HG03442 (cell line): ENCODE measurements around the gene ABCA13.

Source experiments
- ATAC-seq: cut with Tn5 transposase; IDR thresholded peaks from one replicate; pipeline ENCODE4 v1.9.1; 2021; ENCODE audit warnings: mild to moderate bottlenecking, moderate library complexity; ENCODE audit not compliant: unreplicated experiment

ABCA13 gene

DNA sequence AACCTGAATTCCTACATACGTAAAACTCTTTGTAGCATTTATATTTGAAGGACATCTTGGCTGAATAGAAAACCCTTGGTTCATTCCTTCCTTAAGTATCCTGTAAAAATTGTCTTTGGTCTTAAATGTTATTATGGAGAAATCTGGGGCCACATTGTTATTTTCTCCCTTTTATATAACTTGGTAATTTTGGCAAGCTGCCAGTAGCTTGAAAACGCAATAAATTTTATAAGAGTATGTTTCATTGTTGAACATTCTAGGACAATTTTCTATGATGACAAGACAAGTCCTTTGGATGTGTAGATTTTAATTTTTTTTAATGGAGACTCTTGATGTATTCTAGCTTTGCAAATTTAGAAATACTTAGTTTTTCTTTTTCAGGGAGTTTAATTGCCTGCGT lies 191.9 kb downstream of the ABCA13 start:
- no peak for ATAC-seq

DNA sequence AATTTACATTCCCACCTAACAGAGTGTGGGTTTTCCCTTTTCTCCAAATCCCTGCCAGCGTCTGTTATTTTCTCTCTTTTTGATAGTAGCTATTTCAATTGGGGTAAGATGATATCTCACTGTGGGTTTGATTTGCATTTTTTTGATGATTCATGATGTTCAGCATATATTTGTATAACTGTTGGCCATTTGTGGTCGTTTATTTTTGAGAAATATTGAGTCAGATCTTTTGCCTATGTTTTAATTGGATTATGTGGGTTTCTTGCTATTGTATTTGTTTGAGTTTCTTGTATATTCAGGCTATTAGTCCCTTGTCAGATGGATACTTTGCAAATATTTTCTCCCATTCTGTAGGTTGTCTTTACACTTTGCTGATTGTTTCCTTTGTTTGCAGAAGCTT lies 193.8 kb downstream of the ABCA13 start:
- no peak for ATAC-seq

DNA sequence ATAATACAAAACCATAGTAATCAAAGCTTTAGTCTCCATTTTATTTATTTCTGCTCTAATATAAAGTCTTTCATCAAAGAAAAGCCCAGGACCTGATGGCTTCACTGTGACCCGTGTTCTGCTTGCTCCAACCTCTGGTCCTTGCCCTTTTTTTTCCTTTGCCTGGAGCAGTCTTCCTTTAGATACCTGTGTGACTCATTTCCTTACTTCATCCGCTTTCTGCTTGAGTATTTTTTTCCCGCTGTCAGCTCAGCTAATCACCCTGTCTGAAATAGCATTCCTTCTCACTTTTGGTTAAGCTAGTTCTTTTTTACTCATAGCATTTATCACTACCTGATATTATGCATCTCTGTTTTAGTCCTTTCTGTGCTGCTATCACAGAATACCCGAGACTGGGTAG lies 194.8 kb downstream of the ABCA13 start:
- no peak for ATAC-seq

DNA sequence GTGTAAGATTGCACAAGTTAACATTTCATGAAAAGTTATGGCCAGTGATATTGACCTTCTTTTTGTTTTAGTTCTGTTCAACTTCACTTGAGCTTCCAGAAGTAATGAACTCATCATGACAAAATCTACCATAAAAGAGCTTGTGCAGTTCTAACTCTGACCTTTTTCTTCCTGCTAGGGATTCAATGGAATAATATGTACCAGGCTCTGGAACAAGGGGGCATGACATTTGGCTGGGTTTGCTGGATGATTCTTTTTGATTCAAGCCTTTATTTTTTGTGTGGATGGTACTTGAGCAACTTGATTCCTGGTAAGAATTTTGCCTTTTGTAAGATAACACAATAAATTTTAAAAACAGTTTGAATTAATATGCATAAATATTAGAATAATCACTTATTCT lies 205.0 kb downstream of the ABCA13 start:
- no peak for ATAC-seq

DNA sequence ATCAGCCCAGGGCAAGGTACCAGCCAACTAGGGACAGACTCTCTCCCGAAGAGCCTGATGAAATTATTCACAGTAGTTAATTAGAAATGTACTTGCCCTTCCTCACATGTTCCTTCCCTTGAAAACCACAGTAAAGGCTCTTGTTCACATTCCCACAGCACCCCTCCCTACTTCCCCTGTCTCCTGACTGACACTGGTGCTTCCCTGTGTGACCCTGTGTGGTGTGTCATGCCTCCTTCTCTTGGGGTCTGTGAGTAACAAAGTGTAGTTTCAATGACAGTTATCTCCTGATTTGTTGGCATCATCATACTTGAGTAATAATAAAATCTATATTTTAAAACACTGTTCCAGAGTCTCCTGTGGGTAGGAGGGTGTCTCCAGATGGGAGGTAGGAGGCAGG lies 209.7 kb downstream of the ABCA13 start:
- ATAC-seq: no peak

DNA sequence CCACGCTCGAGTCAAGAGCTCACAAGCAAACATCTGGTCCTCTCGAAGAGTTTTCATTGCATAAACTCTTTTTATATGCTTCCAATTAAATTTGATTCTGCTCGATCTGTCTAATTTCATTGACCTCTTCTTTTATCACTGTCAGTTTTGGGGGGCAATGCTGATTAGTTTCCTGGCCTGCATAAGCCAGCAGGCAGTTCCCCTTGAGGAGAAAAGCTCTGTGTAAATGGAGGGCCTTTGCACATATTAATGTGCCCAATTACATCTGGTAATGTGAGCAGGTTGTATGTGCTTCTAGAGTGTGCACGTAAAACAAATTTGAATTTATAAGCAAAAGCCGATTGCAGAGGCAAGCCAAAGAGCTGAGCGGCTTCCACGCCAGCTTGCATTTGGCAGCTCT lies 210.3 kb downstream of the ABCA13 start:
- no peak for ATAC-seq

DNA sequence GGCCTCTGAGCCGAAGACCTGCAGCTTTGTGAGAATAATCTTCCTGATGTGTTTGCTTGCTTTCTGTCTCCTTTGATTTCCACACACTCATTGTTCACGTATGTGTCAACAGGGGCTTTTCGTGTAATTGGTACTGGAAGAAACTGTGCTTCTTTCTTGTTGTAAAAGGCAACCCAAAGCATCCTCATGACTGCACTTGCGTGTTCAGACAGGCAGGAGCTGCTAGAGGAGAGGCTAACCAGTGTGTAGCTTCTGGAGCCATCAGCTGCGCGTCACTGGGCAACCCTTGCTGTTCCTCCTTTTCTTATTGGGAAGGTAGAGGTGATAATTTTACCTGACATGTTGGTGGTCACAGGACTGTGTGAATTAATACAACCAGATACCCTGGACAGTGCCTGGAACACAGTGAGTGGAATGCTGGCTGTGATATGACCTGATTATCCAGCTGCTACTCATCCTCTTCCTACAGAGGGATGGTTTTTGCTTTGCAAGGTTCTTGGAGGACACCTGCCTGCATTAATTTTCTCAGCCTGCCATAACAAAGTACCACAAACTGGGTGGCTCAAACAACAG lies 213.0 kb downstream of the ABCA13 start:
- ATAC-seq: no peak

DNA sequence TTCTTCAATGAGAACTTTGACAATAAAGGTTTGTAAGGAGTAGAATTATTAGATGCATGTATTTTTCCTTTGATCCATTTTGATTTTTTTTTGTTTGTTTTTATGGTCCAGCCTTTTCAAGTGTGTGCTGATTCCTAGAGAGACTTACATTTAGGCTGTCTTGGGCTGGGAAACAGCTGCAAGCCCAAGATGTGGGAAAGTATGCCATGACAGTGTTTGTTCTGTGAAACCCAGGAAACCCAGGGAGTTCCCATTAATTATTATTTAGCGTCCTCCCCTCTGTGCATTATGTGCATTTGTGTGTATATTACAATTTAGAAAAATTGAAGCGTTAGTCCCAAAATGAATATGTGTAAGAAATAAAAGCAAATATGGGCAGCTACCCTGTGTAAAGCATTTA lies 216.7 kb downstream of the ABCA13 start:
- no peak for ATAC-seq

DNA sequence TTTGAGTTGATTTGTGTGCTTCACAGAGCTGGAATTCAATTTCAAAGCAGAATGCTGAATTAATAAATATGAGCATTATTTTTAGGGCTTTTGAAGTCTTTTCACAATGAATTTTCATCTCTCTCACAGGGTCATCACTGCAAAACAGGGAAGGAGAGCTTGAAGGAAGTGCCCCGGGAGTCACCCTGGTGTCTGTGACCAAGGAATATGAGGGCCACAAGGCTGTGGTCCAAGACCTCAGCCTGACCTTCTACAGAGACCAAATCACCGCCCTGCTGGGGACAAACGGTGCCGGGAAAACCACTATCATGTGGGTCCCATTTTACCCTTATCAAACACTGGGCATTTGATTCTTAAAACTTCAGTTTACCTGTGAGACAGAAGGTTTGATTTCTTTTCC lies 217.7 kb downstream of the ABCA13 start:
- no peak for ATAC-seq

DNA sequence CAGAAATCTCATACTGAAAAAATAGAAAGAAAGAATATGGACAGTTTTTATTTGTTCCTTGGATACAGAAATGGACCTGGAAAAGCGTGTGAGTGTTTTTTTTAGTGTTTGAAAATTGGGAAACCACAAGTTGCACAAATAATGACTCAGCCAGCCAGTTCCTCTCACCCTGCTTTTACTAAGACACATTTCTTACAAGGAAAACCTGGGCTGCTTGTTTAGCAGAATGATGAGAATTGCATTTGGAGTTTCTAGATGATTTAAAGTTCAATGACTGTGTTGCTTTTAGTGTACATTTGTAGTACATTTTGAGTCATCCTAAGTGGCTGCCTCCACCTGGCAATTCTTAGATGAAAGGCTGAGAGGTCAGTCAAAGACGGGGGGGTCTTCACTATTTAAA lies 218.7 kb downstream of the ABCA13 start:
- peak; percentile 60 for ATAC-seq

DNA sequence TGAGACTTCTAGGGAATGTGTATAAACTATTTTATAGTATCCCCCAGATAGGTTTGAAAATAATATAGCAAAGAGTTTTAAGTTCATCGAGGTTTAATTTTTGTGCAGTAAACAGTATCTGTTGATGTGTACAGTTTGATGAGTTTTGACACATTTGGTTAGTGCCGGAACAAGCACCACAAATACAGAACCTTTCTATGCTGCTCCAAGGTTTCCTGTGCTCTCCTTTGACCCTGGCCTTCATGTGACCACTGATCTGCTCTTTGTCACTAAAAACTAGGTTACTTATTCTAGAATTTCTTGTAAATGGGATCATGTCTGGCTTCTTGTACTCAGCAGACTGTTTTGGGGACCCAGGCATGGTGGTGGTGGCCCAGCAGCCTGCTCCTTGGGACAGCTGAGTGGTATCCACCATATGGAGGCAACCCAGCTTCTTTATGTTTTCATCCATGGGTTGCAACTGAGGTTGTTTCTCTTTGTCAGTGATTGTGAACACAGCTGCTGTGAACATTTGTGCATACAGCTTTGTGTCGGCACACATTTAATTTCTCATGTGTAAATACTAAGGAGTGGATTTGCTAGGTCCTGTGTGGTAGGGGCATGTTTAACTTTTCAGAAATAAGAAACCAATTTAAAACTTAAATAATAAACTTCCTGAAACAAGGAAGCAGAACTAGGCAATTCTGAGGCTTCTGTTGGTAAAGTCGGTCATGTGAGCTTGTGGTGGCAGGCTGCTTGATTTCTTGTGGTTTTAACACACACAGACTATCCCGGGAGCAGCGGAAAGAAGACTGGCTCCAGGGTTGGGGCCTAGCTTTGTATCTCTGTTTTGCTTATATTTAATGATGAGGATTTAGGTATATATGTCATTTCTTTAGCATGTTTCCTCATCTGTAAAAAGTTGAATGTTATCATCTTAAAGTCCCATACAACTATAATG lies 219.4 kb downstream of the ABCA13 start:
- peak; percentile 9 for ATAC-seq

DNA sequence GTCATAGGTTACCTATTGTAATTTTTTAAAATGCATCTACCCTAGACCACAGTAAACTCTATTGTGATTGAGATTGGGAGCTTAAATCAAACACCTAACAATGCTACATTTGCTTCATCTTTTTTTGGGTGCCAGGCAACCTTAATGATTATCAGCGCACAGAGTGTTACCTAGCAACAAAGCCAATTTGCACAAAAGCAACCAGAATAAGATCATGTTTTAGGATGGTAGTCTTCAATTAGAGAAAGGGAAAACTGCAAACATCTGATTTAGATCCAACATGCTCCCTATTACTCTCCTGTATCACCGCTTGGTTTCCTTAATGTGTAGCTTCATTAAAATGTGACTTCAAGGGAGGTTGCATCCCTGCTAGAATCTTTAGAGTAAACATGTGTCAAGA lies 226.9 kb downstream of the ABCA13 start:
- no peak for ATAC-seq

DNA sequence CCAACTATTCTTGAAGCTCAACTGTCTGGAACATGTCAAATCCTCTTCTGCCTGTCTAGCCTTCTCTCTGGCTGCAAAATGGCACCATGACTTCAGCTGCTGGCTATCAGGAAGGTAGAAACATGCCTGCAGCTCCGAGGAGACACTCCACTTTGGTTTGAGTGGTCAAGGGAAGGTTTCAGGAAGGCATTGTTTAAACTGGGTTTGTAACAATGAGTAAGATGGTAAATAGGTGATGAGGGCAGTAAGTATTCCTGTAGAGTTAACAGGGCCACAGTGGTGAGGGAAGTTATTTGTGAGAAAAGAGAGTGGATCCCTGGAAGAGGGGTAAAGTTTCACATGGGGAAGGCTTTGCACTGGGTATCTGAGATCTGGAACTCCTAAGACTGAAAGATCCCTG lies 231.5 kb downstream of the ABCA13 start:
- ATAC-seq: no peak

DNA sequence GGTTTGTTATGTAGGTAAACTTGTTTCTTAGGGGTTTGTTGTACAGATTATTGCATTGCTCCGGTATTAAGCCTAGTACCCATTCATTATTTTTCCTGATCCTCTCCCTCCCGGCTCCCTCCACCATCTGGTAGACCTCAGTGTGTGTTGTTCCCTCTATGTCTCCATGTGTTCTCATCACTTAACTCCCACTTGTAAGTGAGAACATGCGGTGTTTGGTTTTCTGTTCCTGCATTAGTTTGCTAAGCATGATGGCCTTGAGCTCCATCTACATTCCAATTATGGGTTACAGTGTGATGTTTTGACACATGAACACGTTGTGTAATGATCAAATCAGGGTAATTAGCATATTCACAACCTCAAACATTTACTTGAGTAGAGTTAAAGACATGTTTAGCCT lies 237.5 kb downstream of the ABCA13 start:
- ATAC-seq: no peak

DNA sequence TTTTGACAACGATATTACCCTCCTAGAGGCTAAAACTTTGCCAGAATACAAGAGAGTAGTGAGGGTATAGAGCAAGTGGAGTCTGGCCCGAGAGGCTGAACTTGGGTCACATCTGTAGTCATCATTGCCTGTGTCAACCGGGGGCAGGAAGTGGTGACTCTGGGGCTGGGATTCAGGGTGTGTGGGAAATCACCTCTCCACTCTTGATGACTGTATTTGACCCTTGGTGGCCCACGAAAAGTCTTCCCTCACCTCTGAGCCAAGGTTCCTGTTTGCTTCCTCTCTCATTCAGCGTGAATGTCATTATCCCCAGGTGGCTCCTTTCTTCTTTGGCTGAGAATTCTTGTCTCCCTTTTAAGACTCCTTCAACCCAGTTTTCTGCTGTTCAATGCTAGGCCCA lies 240.4 kb downstream of the ABCA13 start:
- ATAC-seq: peak; percentile 87

DNA sequence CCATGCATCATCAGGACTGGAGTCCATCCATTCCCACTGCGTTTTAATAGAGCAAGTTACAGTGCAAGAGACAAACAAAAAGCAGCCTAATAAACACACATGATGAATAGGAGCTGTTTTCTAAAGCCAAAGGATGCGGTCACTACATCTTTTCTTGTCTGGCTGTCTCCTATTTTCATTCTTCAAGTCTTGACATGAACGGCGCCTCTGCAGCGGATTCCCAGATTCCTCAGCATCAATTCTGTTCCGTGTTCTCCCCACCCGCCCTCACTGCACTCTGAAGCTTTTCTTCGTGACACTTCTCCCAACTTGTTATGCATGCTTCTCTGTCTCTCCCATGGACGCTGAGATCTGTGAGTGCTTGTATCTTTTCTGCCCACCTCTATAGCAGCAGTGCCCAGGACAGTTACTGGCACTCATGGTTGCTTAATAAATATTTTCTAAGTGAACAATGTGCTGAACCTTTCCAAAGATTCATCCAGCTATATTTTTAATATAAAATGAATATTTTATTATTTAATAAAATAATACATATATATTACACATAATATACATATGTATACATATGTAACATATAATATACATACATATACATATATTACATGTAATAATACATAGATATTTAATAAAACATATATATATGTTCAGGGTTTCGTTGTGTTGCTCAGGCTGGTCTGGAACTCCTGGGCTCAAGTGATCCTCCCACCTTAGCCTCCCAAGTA lies 242.9 kb downstream of the ABCA13 start:
- no peak for ATAC-seq

DNA sequence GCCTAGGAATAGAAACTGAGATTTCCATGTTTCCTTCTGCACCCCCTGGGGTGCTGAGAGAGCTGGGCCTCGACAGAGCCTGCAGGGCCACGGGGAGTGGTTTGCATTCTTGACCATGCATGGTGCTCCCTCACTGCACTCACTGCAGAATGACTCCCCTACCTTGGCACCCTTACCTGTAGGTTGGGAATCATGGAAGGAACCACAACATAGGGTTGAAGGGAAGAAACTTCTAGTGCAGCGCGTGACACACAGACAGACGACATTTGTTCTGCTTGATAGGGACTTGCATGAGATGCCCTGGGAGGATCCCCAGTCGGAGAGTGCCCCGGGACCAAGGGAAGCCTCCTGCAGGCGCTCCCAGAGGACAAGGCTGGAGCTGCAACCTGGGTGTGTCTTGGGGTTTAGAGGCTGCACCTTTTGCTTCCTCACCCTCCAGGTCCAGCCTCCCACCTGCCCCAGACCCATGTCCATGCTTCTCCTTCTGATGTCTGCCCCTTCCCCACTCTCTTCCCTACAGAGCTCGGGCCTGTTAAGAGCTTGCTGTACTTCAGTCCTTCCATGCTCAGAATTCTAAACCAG lies 245.2 kb downstream of the ABCA13 start:
- ATAC-seq: no peak

DNA sequence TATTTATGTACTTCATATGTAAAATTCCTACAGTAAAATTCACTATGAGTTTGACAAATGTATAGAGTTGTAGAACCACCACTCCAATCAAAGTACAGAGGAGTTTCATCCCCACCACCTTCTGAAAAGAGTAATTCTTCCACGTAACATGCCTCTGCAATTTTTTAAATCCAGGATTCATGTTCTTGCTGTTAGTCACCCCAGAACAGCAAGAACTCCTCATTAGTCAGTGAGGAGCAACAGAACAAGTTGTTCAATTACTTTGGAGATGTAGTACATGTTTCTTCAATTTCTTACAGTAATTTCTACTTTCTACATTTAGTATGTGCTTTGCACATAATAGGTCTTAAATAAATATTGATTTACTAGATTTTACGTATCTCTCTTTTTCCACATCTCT lies 248.1 kb downstream of the ABCA13 start:
- no peak for ATAC-seq

DNA sequence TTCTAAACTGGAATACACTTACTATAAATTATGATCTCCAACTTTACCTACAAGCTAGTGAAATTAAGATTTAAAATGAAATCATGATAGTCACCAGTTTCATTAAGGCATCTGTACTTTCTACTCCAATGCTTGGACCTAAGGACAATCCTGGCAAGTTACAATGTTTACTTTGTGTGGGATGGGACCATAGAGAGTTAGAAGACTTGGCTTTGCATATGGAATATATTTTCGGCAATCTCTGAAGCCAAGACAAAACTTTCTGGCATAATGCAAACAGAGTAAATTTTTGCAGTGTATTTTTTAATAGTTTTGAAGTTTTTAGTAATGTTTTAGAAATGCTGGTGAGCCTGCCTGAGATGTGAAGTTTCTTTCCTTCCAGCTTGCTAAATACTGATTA lies 248.9 kb downstream of the ABCA13 start:
- no peak for ATAC-seq

DNA sequence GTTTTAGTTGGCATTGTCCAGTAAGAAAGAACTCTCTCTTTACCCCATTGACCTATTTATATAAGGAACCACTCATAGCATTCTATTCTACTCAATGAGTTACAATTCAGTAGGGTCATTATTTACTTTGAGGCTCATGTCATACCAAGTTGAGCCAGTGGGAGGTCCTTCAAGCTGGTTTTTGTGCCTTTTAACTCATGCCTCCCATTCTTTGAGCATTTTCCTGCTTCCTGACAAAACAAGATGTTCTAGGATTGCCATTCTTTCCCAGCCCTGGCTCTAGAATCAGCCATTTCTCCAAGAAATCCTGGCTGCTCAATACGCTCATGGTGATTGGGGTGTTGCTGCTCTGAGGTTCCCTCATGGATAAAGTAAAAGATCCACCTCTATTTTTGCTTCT lies 250.1 kb downstream of the ABCA13 start:
- no peak for ATAC-seq

DNA sequence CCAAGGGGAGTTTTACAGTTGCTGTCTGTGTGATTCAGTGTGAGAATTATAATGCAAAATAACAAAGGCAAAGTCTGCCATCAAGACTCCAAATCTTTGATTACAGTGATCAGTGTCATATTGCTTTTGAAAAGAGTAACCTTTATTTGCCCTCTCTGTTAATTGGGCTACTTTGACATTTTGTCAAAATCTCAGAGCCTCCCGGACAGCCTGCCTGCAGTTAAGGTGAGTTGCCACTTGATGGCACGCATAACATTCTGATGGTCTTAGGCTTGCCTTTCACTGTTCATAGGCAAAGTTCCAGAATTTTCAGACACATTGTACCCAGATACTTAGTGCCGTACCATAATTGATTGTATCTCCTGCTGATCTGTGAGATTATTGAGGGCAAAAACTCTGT lies 253.5 kb downstream of the ABCA13 start:
- ATAC-seq: peak; percentile 60
